Right forelimb (tissue), 1 donor: Measurements from ENCODE around the gene CLDN6.
"Not testable (repeated sequence)": the region's sequence is repeated elsewhere in the genome, so short reads cannot be mapped to it uniquely, and the experiment has no call there.

Source experiments
- DNase-seq: peaks from one replicate; pipeline ENCODE4 v3.0.0-alpha.2; 2018

The CLDN6 gene

GRCh38 chr16:3017794-3018506, at the start of gene CLDN6:
CLDN6 (minus strand) TSS chr16:3018183; CDS start chr16:3016021, 2,162 bp downstream.
- no peak for DNase-seq

- no peak for DNase-seq
Measured at GRCh38 chr16:3066440-3066748, 48.4 kb upstream of the CLDN6 start.

GRCh38 chr16:3065742-3066439, 47.9 kb upstream of the CLDN6 start:
- DNase-seq = no peak

GRCh38 chr16:3065069-3065741, 47.2 kb upstream of the CLDN6 start, which contains the start of gene IL32:
IL32 (plus strand) TSS chr16:3065640; CDS start chr16:3065812, 172 bp downstream.
- DNase-seq = peak; percentile 74

GRCh38 chr16:3063625-3064386, 45.8 kb upstream of the CLDN6 start:
- no peak for DNase-seq

- no peak for DNase-seq
Measured at GRCh38 chr16:3062553-3062952, 44.6 kb upstream of the CLDN6 start.

- DNase-seq = no peak
Measured at GRCh38 chr16:3060339-3061127, 42.5 kb upstream of the CLDN6 start.

GRCh38 chr16:3059723-3060242, 41.8 kb upstream of the CLDN6 start:
- no peak for DNase-seq

- peak; percentile 92 for DNase-seq
Measured at GRCh38 chr16:3059041-3059722, 41.2 kb upstream of the CLDN6 start.

GRCh38 chr16:3058139-3059030, 40.4 kb upstream of the CLDN6 start:
- DNase-seq = no peak

GRCh38 chr16:3057181-3058138, 39.5 kb upstream of the CLDN6 start:
- DNase-seq = no peak

GRCh38 chr16:3056336-3057180, 38.6 kb upstream of the CLDN6 start:
- no peak for DNase-seq

GRCh38 chr16:3055734-3056115, 37.7 kb upstream of the CLDN6 start:
- DNase-seq = not testable (repeated sequence)

GRCh38 chr16:3054965-3055733, 37.2 kb upstream of the CLDN6 start:
- no peak for DNase-seq

GRCh38 chr16:3053330-3053710, 35.3 kb upstream of the CLDN6 start:
- DNase-seq = not testable (repeated sequence)

- not testable (repeated sequence) for DNase-seq
Measured at GRCh38 chr16:3052571-3053329, 34.8 kb upstream of the CLDN6 start.

- no peak for DNase-seq
Measured at GRCh38 chr16:3051494-3051893, 33.5 kb upstream of the CLDN6 start.
